ENCODE measurements around the gene TOMM20. TPM values are rescaled to one million over a fixed set of nuclear protein-coding genes. Genes with fewer than 3 reads are reported as not detected.

Gene TOMM20
- total RNA-seq, 2 experiments from 2014 or later, result 72.2 to 81.7 TPM

DNA sequence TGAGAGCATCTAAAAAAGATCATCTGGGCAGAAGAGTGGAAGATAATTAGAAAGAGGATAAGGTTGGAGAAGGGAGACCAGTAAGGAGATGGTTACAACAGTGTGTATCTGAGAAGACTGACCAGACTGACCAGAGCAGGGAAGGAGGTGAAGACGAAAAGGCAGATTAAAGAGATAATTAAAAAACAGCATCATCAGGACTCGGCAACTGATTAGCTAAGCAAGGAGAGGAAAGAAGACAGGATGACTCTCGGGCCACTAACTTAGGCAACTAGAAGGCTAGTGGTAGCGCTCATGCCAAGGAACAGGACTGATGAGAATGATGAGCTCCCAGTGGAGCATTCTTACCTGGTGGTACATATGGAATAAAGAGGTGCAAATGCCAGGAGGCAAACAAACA is 28.5 kb upstream of the TOMM20 start:
- no peak overlapping the region for H3K4me3 Mint-ChIP-seq
- H3K4me1 Mint-ChIP-seq (ENCODE audit: low read depth), result peaks cover 14% of the 10 kb centered on the region
- peaks cover 39% of the 10 kb centered on the region for H3K36me3 Mint-ChIP-seq (ENCODE audit: low read depth)
- DNase-seq (no peak), ATAC-seq (no peak)
- no peak overlapping the region for H3K27ac Mint-ChIP-seq
- H3K9me3 Mint-ChIP-seq (ENCODE audit: insufficient read depth), result no peaks in the 10 kb centered on the region
- POLR2A ChIA-PET, result no interaction called here
- H3K27me3 Mint-ChIP-seq (ENCODE audit: low read depth), result no peaks in the 10 kb centered on the region
- CTCF ChIA-PET, result interaction anchor here (0.8 to 4.4 kb wide), 5 partner anchors 30 to 259 kb away, joined by 3 to 17 read pairs (median 4); no protein-coding TSS in a partner anchor

DNA sequence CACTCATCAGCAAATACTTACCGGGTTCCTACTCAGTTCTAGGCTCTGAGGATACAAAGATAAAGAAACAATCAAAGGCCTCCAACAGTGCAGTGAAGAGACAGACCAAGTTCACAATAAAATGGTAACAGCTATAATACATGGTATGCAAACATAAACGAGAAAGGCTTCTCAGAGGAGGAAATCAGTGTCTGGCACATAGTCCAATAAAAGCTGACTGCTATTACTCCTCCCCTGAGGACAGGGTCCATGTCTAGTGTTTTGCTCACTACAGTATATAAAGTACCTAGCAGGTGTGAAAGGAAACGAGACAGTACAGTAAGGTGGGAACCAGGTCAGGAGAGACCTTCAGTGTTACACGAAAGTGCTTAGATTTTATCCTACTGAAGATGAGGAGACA is 28.1 kb upstream of the TOMM20 start:
- Mint-ChIP-seq H3K27ac (no peak overlapping the region), H3K36me3 (ENCODE audit: low read depth) (peaks cover 39% of the 10 kb centered on the region), H3K4me3 (no peak overlapping the region), H3K27me3 (ENCODE audit: low read depth) (no peaks in the 10 kb centered on the region), H3K4me1 (ENCODE audit: low read depth) (peaks cover 11% of the 10 kb centered on the region), H3K9me3 (ENCODE audit: insufficient read depth) (no peaks in the 10 kb centered on the region)
- POLR2A ChIA-PET, result interaction anchor here (0.5 kb wide), 1 partner anchor 12 kb away, joined by 4 read pairs; no protein-coding TSS in a partner anchor
- no peak for DNase-seq
- CTCF ChIA-PET, result interaction anchor here (0.8 to 4.4 kb wide), 6 partner anchors 18 to 260 kb away, joined by 3 to 17 read pairs (median 4); no protein-coding TSS in a partner anchor
- ATAC-seq, result no peak

DNA sequence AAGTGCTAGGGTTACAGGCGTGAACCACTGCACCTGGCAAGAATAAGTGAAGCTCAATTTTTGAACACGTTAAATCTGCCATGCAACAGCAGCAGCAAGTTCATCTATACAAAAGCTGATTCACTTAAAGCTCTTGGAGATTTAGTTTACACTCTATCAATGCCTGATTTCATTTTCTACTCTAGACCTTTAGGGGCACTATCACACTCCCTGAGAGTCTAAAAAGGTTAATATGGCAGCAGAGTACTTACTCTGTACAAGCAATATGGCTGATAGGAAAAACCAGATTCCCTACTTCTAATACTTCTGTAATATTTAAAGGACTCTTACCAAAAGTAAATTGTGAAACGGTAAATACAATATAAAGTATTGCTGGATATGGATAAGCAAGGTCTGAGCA is 27.6 kb upstream of the TOMM20 start:
- H3K9me3 Mint-ChIP-seq (ENCODE audit: insufficient read depth), result no peaks in the 10 kb centered on the region
- ChIA-PET CTCF (interaction anchor here (0.8 to 4.4 kb wide), 6 partner anchors 17 to 260 kb away, joined by 3 to 17 read pairs (median 4); no protein-coding TSS in a partner anchor), POLR2A (interaction anchor here (0.5 to 1.0 kb wide), 3 partner anchors 13 to 172 kb away, joined by 3 to 4 read pairs (median 3); partner anchors contain the start of genes ARID4B and GGPS1)
- no peak overlapping the region for H3K27ac Mint-ChIP-seq
- ATAC-seq (no peak), DNase-seq (no peak)
- no peaks in the 10 kb centered on the region for H3K27me3 Mint-ChIP-seq (ENCODE audit: low read depth)
- H3K4me1 Mint-ChIP-seq (ENCODE audit: low read depth), result peaks cover 12% of the 10 kb centered on the region
- peaks cover 42% of the 10 kb centered on the region for H3K36me3 Mint-ChIP-seq (ENCODE audit: low read depth)
- H3K4me3 Mint-ChIP-seq, result no peak overlapping the region

DNA sequence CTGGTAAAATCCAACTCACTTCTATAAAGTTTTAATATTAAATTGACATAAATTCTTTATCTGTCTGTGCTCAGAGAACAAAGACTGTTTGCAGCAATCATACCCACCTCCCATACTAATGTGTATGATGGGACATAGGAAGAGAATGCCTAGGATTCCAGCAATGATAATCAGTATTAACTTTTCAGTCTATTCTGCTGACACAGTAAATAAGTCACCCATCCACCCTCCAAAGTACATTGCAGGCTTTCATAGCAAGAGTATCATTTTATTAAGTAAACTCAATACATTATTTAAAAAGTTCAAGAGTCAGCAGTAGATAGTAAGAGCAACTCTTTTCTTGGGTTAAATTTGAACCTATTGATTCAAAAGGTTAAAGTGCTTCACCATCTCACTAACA is 23.6 kb upstream of the TOMM20 start:
- Mint-ChIP-seq H3K27ac (no peak overlapping the region), H3K4me3 (no peak overlapping the region), H3K27me3 (ENCODE audit: low read depth) (no peaks in the 10 kb centered on the region), H3K4me1 (ENCODE audit: low read depth) (peaks cover 17% of the 10 kb centered on the region), H3K9me3 (ENCODE audit: insufficient read depth) (no peaks in the 10 kb centered on the region), H3K36me3 (ENCODE audit: low read depth) (peaks cover 58% of the 10 kb centered on the region)
- ATAC-seq (no peak), DNase-seq (no peak)
- ChIA-PET CTCF (interaction anchor here (1.0 kb wide), 1 partner anchor 8 kb away, joined by 4 read pairs; the partner anchor contains the start of gene RBM34), POLR2A (interaction anchor here (3.0 kb wide), 1 partner anchor 9 kb away, joined by 11 read pairs; the partner anchor contains the start of gene RBM34)

DNA sequence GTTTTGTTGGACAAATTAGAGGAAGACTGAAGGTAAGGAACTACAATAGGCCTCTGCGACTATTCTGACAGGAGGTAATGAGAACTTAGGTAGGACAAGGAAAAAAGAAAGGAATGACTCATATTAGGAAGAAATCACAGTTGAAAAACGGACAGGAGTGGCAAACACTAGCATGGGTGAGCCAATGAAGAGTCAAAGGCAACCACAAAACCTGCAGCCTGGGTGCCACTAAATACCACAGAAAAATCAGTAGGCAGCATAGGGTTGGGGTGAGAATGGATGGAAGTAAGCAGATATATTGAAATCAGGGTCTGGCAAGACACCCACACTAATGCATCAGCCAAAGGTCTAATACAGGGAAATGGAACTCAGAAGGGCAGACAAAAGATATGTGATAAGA is 22.4 kb upstream of the TOMM20 start:
- no peaks in the 10 kb centered on the region for H3K9me3 Mint-ChIP-seq (ENCODE audit: insufficient read depth)
- peaks cover 16% of the 10 kb centered on the region for H3K4me1 Mint-ChIP-seq (ENCODE audit: low read depth)
- CTCF ChIA-PET, result interaction anchor here (1.1 to 1.4 kb wide), 2 partner anchors 24 to 191 kb away, joined by 3 read pairs; no protein-coding TSS in a partner anchor
- ATAC-seq (peak; percentile 45), DNase-seq (no peak)
- H3K27me3 Mint-ChIP-seq (ENCODE audit: low read depth), result no peaks in the 10 kb centered on the region
- peaks cover 65% of the 10 kb centered on the region for H3K36me3 Mint-ChIP-seq (ENCODE audit: low read depth)
- POLR2A ChIA-PET, result interaction anchor here (3.0 kb wide), 1 partner anchor 10 kb away, joined by 11 read pairs; the partner anchor contains the start of gene RBM34
- no peak overlapping the region for H3K27ac Mint-ChIP-seq
- H3K4me3 Mint-ChIP-seq, result no peak overlapping the region

DNA sequence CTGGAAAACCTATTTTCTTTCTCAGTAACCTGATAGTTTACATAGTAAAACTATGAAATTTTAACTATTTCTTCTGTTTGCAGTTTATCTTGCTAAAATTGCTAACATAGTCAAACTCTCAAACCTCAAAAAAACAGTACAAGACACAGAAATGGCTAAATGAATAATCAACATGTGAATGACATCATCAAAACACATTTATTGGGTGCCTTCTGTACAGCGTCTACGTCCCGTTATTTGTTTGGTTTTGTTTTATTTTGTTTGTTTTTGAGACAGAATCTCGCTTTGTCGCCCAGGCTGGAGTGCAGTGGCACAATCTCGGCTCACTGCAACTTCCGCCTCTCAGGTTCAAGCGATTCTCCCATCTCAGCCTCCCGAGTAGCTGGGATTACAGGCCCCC is 21.2 kb upstream of the TOMM20 start:
- POLR2A ChIA-PET, result interaction anchor here (3.0 kb wide), 1 partner anchor 11 kb away, joined by 11 read pairs; the partner anchor contains the start of gene RBM34

DNA sequence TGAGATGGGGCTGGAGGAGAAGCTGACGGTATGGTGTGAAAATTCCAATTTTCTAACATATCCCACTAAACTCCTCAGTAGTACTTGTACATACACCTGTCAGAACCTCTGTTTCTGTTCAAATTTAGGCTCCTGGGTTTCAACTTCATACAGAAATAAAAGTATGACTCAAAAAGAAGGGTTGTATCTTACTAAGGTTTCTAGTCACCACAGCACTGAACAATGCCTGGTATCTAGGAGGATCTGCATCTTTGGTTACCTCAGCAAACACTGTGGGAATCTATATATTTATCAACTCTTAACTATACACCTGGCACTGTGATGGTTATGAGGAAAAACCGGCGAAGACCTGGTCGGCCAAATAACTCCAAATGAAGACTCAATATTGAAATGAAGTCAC is 18.6 kb upstream of the TOMM20 start:
- H3K4me3 Mint-ChIP-seq, result no peak overlapping the region
- H3K36me3 Mint-ChIP-seq (ENCODE audit: low read depth), result peaks cover 63% of the 10 kb centered on the region
- H3K4me1 Mint-ChIP-seq (ENCODE audit: low read depth), result peaks cover 18% of the 10 kb centered on the region
- H3K27ac Mint-ChIP-seq, result no peak overlapping the region
- ATAC-seq (no peak), DNase-seq (no peak)
- ChIA-PET POLR2A (interaction anchor here (0.6 to 1.2 kb wide), 2 partner anchors 13 to 232 kb away, joined by 3 read pairs; partner anchors contain the start of gene RBM34), CTCF (interaction anchor here (0.8 kb wide), 1 partner anchor 660 kb away, joined by 3 read pairs; no protein-coding TSS in a partner anchor)
- H3K9me3 Mint-ChIP-seq (ENCODE audit: insufficient read depth), result no peaks in the 10 kb centered on the region
- no peaks in the 10 kb centered on the region for H3K27me3 Mint-ChIP-seq (ENCODE audit: low read depth)

More for the DNA sequence above, 21.2 kb upstream of the TOMM20 start:
- peaks cover 18% of the 10 kb centered on the region for H3K4me1 Mint-ChIP-seq (ENCODE audit: low read depth)
- no peak overlapping the region for H3K4me3 Mint-ChIP-seq
- peaks cover 67% of the 10 kb centered on the region for H3K36me3 Mint-ChIP-seq (ENCODE audit: low read depth)
- H3K9me3 Mint-ChIP-seq (ENCODE audit: insufficient read depth), result no peaks in the 10 kb centered on the region
- DNase-seq (no peak), ATAC-seq (no peak)
- CTCF ChIA-PET, result interaction anchor here (1.1 kb wide), 1 partner anchor 192 kb away, joined by 3 read pairs; no protein-coding TSS in a partner anchor
- H3K27me3 Mint-ChIP-seq (ENCODE audit: low read depth), result no peaks in the 10 kb centered on the region
- H3K27ac Mint-ChIP-seq, result no peak overlapping the region

DNA sequence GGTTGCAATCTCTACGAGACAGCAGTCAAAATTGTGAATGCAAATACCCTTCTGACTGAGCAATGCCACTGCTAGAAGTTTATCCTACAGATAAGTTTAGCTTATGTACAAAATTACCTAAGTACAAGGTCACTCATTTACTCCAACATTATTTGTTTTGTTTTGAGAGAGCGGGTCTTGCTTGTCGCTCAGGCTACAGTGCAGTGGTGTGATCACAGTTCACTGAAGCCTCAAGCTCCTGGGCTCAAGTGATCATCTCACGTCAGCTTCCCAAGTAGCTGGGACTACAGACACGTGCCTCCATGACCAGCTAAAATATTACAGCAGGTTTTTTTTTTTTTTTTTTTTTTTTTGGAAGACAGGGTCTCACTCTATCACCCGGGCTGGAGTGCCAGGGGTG is 17.0 kb upstream of the TOMM20 start:
- Mint-ChIP-seq H3K4me1 (ENCODE audit: low read depth) (peaks cover 10% of the 10 kb centered on the region), H3K27ac (no peak overlapping the region), H3K4me3 (no peak overlapping the region), H3K27me3 (ENCODE audit: low read depth) (no peaks in the 10 kb centered on the region), H3K9me3 (ENCODE audit: insufficient read depth) (no peaks in the 10 kb centered on the region), H3K36me3 (ENCODE audit: low read depth) (peaks cover 68% of the 10 kb centered on the region)
- POLR2A ChIA-PET, result interaction anchor here (0.5 kb wide), 1 partner anchor 29 kb away, joined by 3 read pairs; no protein-coding TSS in a partner anchor
- DNase-seq (no peak), ATAC-seq (no peak)
- CTCF ChIA-PET, result interaction anchor here (1.0 to 1.6 kb wide), 3 partner anchors 101 to 271 kb away, joined by 3 to 5 read pairs (median 4); no protein-coding TSS in a partner anchor

DNA sequence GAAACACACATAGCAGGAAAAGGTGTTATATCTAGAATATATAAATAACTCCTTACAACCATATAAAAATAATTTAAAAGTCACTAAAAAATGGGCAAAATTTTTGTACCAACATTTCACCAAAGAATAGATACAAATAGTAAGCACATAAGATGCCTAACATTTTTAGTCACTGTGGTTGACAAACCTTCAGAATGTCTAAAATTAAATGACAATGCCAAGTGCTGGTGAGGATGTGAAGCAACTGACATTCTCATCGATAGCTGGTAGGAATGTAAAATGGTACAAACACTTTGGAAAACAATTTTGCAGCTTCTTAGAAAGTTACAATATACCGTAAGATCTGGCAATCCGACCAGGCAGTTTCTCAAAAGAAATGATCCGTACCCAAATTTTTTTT is 14.4 kb upstream of the TOMM20 start:
- no peaks in the 10 kb centered on the region for H3K9me3 Mint-ChIP-seq (ENCODE audit: insufficient read depth)
- H3K4me3 Mint-ChIP-seq, result no peak overlapping the region
- DNase-seq (no peak), ATAC-seq (no peak)
- ChIA-PET POLR2A (no interaction called here), CTCF (no interaction called here)
- peaks cover 68% of the 10 kb centered on the region for H3K36me3 Mint-ChIP-seq (ENCODE audit: low read depth)
- no peaks in the 10 kb centered on the region for H3K27me3 Mint-ChIP-seq (ENCODE audit: low read depth)
- peaks cover 13% of the 10 kb centered on the region for H3K4me1 Mint-ChIP-seq (ENCODE audit: low read depth)
- H3K27ac Mint-ChIP-seq, result no peak overlapping the region

DNA sequence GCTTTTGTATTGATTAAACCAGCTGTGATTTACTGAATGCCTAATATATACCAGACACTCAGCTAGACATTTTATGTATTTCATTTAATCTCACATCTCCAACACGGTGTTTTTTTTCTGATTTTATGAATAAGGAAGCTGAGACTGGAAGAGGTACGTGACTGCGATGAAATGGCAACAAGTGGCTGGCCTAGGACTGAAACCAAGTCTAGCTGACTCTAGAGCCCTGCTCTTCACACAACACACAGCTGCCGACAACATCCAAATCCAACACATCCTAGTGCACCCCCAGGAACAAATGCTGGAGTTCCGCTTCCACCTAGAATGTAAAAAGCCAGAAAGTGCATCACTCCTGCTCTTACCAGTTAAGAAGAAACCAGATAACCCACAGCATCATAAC is 10.7 kb upstream of the TOMM20 start:
- ChIA-PET POLR2A (interaction anchor here (1.6 to 1.7 kb wide), 2 partner anchors 21 kb away, joined by 7 to 8 read pairs; partner anchors contain the start of gene RBM34), CTCF (interaction anchor here (1.5 to 1.9 kb wide), 4 partner anchors 17 to 652 kb away, joined by 3 to 6 read pairs (median 5); no protein-coding TSS in a partner anchor)
- H3K27me3 Mint-ChIP-seq (ENCODE audit: low read depth), result no peaks in the 10 kb centered on the region
- H3K27ac Mint-ChIP-seq, result peak overlapping the region; percentile 24
- H3K4me3 Mint-ChIP-seq, result no peak overlapping the region
- peaks cover 10% of the 10 kb centered on the region for H3K4me1 Mint-ChIP-seq (ENCODE audit: low read depth)
- DNase-seq (no peak), ATAC-seq (no peak)
- H3K9me3 Mint-ChIP-seq (ENCODE audit: insufficient read depth), result no peaks in the 10 kb centered on the region
- peaks cover 77% of the 10 kb centered on the region for H3K36me3 Mint-ChIP-seq (ENCODE audit: low read depth)

DNA sequence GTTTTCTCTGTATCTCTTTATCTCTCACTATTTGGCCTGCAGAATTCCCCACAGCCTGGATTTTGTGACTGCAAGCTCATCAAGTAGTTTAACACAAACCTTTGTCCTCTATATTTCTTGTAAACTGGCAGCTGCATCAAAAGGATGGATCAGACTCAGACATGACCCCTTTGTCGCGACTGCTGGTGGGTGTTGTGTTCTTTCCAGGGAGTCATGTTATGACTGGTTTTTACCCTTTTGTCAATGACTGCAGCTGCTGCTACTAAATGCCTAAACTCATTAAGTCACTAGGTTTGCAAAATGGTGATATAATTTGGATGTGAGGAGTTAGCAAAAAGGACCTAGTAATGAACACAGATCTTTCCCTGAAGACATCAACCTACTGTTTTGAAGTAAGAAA is 10.2 kb upstream of the TOMM20 start:
- no peak for DNase-seq
- CTCF ChIA-PET, result interaction anchor here (0.8 to 1.9 kb wide), 5 partner anchors 17 to 651 kb away, joined by 3 to 6 read pairs (median 4); no protein-coding TSS in a partner anchor
- Mint-ChIP-seq H3K4me1 (ENCODE audit: low read depth) (peaks cover 10% of the 10 kb centered on the region), H3K4me3 (no peak overlapping the region), H3K9me3 (ENCODE audit: insufficient read depth) (no peaks in the 10 kb centered on the region), H3K27ac (no peak overlapping the region), H3K27me3 (ENCODE audit: low read depth) (no peaks in the 10 kb centered on the region), H3K36me3 (ENCODE audit: low read depth) (peaks cover 74% of the 10 kb centered on the region)
- no peak for ATAC-seq
- POLR2A ChIA-PET, result interaction anchor here (1.0 to 1.7 kb wide), 2 partner anchors 10 to 22 kb away, joined by 5 to 8 read pairs; partner anchors contain the start of genes RBM34 and TOMM20

DNA sequence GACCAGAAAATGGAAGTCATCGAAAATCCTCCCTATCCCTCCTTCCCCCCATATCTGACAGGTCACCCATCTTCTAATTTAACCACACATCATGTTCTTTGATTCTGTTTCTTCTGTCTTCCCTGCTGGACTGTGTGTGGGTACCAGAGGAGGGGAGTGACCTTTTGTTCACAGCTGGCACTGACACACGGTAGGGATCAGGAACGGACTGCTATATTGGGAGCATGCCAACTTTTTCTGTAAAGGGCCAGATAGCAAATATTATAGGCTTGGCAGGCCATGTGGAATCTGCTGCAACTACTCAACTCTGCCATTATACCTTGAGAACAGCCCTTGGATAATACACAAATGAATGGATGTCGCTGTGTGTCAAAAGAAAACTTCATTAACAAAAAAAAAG is 7.5 kb upstream of the TOMM20 start:
- no peaks in the 10 kb centered on the region for H3K9me3 Mint-ChIP-seq (ENCODE audit: insufficient read depth)
- H3K36me3 Mint-ChIP-seq (ENCODE audit: low read depth), result peaks cover 68% of the 10 kb centered on the region
- CTCF ChIA-PET, result interaction anchor here (1.7 kb wide), 1 partner anchor 31 kb away, joined by 3 read pairs; no protein-coding TSS in a partner anchor
- POLR2A ChIA-PET, result no interaction called here
- H3K4me3 Mint-ChIP-seq, result no peak overlapping the region
- peak overlapping the region; percentile 23 for H3K27ac Mint-ChIP-seq
- H3K27me3 Mint-ChIP-seq (ENCODE audit: low read depth), result no peaks in the 10 kb centered on the region
- no peak for ATAC-seq
- DNase-seq, result peak; percentile 12
- peaks cover 6% of the 10 kb centered on the region for H3K4me1 Mint-ChIP-seq (ENCODE audit: low read depth)
